Measurements from ENCODE around the gene EEPD1.
"Not testable (repeated sequence)": the region's sequence is repeated elsewhere in the genome, so short reads cannot be mapped to it uniquely, and the experiment has no call there.

EEPD1 gene

GRCh38 chr7:36217211-36217960 lies 64.3 kb downstream of the EEPD1 start:
- no peak for DNase-seq

DNA sequence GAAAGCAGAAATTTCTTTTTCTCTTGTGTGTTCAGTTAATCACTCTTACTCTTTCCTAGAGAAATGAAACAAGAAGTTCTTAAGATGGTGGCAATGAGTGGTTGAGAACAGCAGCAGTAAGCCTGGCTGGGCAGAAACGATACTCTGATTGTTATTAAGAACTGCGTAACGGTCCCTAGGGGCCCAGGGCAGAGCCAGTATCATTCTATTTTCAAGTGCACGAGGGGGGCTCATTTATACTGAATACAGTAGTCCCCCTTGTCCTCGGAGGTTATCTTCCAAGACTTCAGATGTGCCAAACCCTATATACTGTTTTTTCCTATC lies 64.9 kb downstream of the EEPD1 start:
- DNase-seq, result no peak

GRCh38 chr7:36219429-36219828 lies 66.4 kb downstream of the EEPD1 start:
- DNase-seq, result no peak

DNA sequence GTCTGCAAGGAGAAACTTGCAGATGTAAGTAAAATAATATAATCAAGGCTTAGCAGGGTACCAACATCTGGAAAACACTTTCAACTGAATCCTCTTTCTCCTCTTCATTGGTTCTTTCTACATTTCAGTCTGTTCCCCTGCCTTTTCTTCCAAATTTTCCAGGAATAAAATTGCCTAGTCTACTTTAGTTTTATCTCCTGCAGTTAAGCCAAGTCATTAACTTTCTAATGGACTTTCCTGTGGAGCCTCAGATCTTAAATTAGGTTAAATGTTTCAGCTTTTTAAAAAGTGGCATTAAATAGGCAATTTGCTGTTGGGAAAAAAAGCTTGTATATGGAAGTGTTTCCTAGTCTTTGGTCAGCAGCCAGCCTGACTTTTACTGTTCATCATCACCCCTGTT lies 70.8 kb downstream of the EEPD1 start:
- no peak for DNase-seq

GRCh38 chr7:36224934-36225858 lies 72.1 kb downstream of the EEPD1 start:
- DNase-seq, result no peak

DNA sequence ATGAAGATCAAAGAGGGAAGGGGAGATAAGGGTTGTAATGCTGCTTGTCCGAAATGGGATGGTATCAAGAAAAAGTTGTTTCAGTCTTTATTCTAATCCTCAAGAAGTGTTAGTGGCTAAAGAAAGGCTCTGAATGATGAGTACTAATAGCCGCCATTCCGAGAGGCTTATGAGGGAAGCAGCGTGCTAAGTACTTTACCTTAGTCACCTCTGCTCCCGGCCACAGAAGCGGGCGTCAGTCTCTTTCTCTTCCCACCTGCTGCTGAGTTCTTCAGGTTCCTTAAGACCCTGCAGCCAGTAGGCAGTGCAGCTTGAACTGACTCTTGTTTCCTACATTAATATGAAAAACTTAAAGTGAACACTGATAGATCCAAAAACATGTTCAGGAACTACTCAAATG lies 73.1 kb downstream of the EEPD1 start:
- no peak for DNase-seq

GRCh38 chr7:36227223-36227622 lies 74.2 kb downstream of the EEPD1 start:
- no peak for DNase-seq

- no peak for DNase-seq
These were observed 75.0 kb downstream of the EEPD1 start for GRCh38 chr7:36228039-36228438.

DNA sequence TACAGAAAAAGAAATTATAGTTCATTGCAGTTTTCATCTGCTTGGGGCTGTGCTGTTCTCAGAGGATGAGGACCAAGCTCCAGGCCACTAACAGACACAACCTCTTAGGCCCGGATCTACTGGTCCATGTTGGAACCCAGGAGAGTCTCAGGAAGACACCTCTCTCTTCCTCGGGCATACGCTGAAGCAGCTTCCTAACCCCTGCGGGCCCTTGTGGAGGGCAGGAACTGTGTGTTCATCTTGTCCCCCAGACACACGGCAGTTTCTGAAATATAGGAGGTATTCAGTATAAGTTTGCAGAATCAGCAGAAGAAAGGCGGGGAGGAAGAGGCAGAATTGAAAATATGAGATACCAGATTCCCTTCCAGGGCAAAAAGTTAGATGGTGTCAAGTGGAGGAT lies 78.4 kb downstream of the EEPD1 start:
- DNase-seq, result no peak

DNA sequence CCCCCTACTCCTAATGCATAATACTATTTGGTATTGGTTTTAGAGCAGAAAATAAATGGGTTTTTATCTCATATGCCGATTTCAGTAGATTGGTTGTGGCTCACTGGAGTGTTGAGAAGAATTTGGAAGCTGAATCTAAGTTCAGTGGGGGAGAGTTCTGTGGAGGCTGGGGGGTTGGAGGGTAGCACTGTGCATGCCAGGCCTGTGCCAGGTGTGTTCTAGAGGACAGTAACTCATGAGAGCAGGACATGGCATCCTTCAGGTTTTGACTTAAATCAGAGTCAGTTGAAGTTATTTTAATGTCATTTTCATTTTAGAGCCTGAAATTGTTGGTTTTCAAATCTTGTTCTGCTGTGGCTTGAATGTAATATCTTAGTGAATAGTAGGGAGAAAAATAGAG lies 79.5 kb downstream of the EEPD1 start:
- DNase-seq, result no peak

DNA sequence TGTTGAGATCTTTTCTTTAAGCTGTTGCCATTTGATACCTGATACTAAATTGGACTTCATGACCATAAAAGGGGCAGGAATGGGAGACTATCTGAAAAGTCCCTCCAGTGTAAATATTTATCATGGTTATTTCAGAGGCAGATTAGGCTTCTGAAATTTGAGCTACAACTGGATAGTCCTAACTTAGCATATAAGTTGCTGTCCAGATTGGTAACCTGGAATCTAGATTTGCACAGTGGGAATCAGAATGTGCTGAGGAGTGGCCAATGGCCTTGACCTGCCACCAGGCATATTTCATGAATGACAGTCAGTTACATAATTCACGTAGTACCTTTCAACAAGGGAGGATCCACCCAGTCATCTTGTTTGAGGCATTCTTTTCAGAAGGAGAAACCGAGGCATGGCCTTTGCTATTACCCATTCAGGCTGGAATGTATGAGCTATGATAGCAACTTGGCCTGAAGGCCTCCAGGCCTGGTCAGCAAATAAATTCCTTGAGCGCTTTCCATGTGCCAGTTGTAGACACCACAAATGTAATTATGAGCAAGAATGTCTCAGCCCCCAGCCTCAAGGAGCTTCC lies 80.0 kb downstream of the EEPD1 start:
- no peak for DNase-seq

DNA sequence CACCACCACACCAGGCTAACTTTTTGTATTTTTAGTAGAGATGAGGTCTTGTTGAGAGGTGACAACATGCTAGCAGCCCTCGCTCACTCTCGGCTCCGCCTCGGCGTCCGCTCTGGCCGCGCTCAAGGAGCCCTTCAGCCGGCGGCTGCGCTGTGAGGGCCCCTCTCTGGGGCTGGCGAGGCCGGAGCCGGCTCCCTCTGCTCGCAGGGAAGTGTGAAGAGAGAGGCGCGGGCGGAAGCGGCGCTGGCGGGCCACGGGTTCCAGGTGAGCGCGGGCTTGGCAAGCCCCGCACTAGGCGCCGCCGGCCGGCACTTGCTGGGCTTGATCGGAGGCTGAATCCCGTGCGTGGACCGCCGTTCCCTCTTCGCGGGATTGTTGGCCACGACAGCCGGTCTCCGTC lies 83.0 kb downstream of the EEPD1 start:
- DNase-seq, result no peak

GRCh38 chr7:36238138-36238537 lies 85.1 kb downstream of the EEPD1 start:
- DNase-seq, result no peak

DNA sequence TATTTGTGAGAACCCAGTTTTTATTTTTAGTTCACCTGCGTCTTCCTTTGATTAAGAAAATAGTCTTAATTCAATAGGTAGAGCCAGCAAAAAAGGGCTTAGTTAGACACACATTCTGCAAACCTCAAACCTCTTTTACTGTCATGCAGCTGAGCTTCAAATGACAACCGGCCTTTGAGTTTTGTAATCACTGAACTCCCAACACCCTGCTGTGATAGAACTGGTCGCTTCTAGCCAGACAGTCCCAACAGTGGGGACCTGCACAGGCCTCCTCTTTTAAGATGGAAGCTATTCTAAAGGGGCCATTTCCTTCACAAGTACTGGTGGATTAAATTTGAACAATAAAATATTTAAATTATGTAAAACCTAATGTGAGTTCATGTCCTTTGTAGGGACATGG lies 90.3 kb downstream of the EEPD1 start:
- not testable (repeated sequence) for DNase-seq

DNA sequence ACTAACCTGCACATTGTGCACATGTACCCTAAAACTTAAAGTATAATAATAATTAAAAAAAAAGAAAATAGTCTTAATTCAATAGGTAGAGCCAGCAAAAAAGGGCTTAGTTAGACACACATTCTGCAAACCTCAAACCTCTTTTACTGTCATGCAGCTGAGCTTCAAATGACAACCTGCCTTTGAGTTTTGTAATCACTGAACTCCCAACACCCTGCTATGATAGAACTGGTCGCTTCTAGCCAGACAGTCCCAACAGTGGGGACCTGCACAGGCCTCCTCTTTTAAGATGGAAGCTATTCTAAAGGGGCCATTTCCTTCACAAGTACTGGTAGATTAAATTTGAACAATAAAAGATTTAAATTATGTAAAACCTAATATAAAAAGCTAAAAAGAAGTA lies 90.9 kb downstream of the EEPD1 start:
- DNase-seq, result not testable (repeated sequence)

- no peak for DNase-seq
These were observed 91.4 kb downstream of the EEPD1 start for GRCh38 chr7:36244429-36244828.

GRCh38 chr7:36245684-36246299 lies 92.7 kb downstream of the EEPD1 start:
- DNase-seq, result no peak

- no peak for DNase-seq
These were observed 96.0 kb downstream of the EEPD1 start for GRCh38 chr7:36249091-36249490.

DNA sequence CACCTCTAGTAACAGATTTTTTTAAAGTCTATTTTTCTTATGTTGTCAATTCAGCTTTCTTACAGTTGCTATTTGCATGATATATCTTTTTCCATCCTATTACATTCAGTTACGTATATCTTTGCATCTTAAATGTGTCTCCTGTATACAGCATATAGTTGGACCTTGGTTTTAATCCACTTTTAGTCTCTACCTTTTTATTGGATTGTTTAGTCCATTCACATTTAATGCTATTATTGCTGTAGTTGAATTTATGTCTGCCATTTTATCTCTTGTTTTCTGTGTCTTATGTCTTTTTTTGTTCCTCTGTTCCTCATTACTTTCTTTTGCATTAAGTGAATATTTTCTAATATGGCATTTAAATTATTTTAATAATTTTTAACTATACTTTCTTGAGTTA lies 100.6 kb downstream of the EEPD1 start:
- no peak for DNase-seq

DNA sequence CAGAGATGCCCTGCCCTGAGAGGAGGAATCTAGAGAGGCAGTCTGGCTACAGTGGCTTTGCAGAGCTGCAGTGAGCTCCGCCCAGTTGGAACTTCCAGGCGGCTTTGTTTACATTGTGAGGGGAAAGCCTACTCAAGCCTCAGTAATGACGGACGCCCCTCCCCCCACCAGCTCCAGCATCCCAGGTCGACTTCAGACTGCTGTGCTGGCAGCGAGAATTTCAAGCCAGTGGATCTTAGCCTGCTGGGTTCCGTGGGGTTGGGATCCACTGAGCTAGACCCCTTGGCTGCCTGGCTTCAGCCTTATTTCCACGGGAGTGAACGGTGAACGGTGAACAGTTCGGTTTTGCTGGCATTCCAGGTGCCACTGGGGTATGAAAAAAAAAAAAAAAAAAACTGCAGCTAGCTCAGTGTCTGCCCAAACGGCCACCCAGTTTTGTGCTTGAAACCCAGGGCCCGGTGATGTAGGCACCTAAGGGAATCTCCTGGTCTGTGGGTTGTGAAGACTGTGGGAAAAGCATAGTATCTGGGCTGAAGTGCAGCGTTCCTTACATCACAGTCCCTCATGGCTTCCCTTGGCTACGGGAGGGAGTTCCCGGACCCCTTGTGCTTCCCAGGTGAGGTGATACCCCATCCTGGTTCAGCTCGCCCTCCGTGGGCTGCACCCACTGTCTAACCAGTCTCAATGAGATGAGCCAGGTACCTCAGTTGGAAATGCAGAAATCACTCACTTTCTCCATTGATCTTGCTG lies 105.6 kb downstream of the EEPD1 start:
- peak; percentile 73 for DNase-seq

- DNase-seq, result no peak
These were observed 107.4 kb downstream of the EEPD1 start for GRCh38 chr7:36260481-36260880.

- no peak for DNase-seq
These were observed 108.1 kb downstream of the EEPD1 start for GRCh38 chr7:36261019-36261754.
